Esophagus mucosa (tissue), 1 donor: Measurements from ENCODE around the gene CD80. TPM values are rescaled to one million over a fixed set of nuclear protein-coding genes. Genes with fewer than 3 reads are reported as not detected.
"Not testable (repeated sequence)": the region's sequence is repeated elsewhere in the genome, so short reads cannot be mapped to it uniquely, and the experiment has no call there.

Source experiments
- ATAC-seq: fragments of 200-7000 bp; cut with Tn5 transposase; one replicate; pipeline ENCODE4 v1.9.1; 2020
- total RNA-seq: library from RNA; stranded (reverse); gene quantifications from one replicate; pipeline ENCODE4 v1.2.4, GENCODE V29; 2023
- donor health status: DM: yes; HTN: yes; CAD: no.

The CD80 gene
- 0.08 TPM for total RNA-seq

- peak; percentile 81 for ATAC-seq
These were observed at the start of gene CD80 for GRCh38 chr3:119559441-119559963. CD80 (minus strand) TSS chr3:119559614; CDS start chr3:119557728, 1,886 bp downstream.

DNA sequence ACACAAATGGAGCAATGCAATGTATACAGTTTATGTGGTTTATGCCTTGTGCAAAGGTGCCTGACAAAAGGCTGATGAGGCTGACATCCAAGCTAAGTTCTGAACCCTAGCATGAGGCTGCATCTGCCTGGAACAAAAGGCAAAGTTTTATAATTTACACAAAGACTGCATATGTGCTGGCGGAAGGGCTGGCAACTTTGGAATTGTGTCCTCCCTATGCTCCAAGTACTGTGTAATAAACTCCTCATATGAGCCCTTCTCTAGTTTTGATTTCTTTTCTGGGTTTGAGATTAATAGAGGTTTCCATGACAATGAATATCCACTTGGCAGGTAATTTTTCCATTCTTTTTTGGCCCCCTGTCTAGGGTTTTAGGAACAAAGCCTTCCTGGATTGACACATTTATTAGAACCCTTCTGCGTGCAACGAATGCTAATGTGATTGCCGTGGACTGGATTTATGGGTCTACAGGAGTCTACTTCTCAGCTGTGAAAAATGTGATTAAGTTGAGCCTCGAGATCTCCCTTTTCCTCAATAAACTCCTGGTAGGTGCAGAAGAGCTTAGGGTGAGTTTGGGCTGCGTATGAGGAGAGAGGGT, 49.1 kb upstream of the CD80 start:
- ATAC-seq, result no peak

- ATAC-seq, result no peak
These were observed 45.5 kb upstream of the CD80 start for GRCh38 chr3:119604878-119605277.

- ATAC-seq, result no peak
These were observed 43.3 kb upstream of the CD80 start for GRCh38 chr3:119602676-119603075.

DNA sequence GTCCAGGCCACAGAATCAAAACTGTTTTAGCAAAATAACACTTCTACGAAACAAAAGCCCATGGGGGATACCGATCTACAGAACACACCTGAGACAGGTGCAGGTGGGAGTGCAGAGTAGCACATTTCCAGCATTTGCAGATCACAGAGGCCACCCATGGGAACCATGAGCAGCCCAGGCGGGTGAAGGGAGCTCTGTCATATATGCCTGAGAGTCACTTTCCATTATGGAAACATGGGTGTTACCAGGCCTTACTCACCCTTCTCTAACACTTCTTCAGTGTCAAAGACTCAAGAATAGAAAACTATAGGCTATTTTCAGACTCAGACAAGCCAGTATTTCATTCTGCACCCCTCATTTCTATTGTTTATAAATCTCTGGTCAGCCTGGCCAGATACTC, 41.7 kb upstream of the CD80 start:
- no peak for ATAC-seq

GRCh38 chr3:119600732-119601131, 41.3 kb upstream of the CD80 start:
- ATAC-seq, result peak; percentile 63

DNA sequence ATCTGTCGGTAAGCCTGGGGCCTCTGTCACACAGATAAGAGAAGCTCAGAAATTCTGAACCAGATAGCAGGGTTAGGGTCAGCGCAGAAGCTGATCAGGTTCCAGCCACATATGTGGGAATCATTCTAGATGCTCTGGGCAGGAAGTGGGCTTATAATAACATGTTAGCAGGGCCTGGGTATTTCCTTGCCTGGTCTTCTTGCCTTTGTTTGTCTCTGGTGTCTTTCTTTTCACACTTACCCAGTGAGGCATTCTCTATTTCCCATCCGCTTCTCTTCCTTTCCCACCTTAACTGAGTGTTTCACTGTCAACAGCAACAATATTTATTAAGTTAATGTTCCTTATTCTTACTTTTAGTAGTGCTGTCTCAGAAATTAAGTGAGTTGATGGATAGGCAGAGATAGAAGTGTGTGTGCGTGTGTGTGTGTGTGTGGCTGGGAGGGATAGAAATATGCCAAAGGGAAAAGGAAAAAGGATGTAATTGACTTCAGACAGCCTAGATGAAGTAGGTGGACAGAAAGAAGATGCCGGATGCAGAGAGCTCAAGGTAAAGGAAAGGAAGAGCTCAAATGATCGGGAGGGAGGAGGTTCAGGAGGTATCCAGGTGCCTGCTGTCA, 40.3 kb upstream of the CD80 start:
- no peak for ATAC-seq

GRCh38 chr3:119598410-119599098, 39.1 kb upstream of the CD80 start:
- ATAC-seq, result no peak

- ATAC-seq, result no peak
These were observed 38.3 kb upstream of the CD80 start, which contains the start of gene PLA1A for GRCh38 chr3:119597548-119598288. PLA1A (plus strand) TSS chr3:119597885; CDS start chr3:119597914, 29 bp downstream.

DNA sequence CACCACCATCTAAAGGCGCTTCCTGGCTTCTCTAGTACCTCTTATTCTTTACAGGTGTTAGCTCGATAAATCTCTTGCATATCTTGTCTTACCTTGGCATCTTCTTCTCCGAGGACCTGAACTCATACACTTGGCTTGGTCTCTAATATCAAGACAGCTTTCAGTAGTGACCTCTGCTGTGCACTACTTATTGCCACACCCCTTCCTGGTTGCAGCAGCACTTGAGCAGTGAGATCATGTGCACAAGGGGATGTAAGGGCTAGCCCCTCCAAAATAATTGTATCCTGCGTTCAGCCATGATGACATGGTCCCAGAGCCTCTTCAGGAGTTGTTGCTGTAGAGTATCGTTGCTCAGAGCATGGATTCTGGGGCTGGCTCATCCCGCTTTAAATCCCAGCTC, 37.0 kb upstream of the CD80 start:
- ATAC-seq, result no peak

DNA sequence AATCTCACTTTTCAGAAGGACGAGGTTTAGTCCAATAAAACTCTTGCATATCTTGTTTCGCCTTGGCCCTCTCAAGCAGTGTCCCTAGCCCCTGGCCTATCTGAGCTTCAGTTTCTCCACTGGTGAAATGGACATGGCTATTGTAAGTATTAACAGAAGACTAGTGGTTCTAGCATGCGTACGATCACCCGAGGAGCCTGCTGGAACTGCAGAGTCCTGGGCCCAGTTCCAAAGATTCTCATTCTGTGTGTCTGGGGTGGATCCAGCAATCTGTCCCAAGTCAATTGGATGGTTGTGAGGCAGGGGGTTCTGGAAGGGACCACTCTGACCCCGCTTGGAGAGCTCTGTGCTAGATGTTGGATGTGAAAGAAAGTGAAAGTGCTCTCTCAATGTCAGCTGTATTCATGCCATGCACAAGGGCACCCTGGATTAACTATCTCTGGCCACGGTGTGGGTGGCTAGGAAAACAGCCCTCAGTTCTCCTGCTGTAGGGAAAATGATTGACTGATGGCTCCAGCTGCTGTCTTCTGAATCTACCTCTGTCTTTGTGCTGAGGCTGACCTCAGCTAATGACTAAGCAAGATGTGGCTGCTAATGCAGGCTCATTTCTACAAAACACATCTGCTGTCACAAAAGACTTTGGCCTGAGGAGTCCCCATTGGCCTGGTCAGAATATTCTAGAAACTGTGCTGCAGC, 36.4 kb upstream of the CD80 start:
- ATAC-seq, result no peak

- not testable (repeated sequence) for ATAC-seq
These were observed 35.5 kb upstream of the CD80 start for GRCh38 chr3:119594929-119595328.

DNA sequence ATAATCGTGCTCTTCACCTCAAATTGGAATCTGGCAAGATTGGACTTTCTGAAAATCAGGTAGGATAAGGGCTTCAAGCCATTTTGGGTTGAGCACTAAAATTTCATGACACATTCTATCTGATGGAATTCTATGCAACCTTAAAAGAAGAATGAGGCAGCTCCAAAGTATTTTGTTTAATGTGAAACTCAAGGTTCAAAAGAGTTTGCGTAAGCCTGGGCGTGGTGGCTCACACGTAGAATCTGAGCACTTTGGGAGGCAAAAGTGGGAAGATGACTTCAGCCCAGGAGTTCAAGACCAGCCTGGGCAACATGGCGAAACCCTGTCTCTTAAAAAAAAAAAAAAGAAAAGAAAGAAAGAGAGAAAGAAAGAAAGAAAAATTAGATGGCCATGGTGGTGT, 34.7 kb upstream of the CD80 start:
- no peak for ATAC-seq

GRCh38 chr3:119592861-119593260, 33.4 kb upstream of the CD80 start:
- no peak for ATAC-seq

GRCh38 chr3:119590706-119591105, 31.3 kb upstream of the CD80 start:
- ATAC-seq, result no peak

GRCh38 chr3:119589102-119589773, 29.8 kb upstream of the CD80 start:
- no peak for ATAC-seq

- peak; percentile 15 for ATAC-seq
These were observed 28.7 kb upstream of the CD80 start for GRCh38 chr3:119588112-119588511.

DNA sequence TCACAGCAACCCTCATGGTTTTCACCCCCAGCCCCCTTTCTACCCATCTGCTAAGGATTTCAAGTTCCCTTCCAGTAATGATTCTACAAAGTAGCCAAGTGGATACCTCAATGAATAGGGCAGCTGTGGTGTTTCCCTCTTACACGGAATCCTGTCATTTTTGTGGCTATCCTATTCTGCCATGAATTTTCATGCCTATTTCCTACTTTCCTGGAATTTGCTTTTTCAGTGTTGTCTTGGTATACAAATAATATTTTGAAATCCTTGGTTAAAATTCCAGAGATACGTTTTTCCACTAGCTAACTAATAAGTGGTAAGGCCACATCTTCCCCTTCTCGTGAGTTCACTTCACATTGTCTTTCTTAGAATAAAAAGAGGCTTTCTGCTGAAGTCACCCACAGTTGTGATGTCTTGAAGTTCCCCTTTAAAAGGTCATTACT, 27.3 kb upstream of the CD80 start:
- no peak for ATAC-seq

GRCh38 chr3:119585856-119586570, 26.6 kb upstream of the CD80 start:
- no peak for ATAC-seq

GRCh38 chr3:119585208-119585607, 25.8 kb upstream of the CD80 start:
- ATAC-seq, result no peak

DNA sequence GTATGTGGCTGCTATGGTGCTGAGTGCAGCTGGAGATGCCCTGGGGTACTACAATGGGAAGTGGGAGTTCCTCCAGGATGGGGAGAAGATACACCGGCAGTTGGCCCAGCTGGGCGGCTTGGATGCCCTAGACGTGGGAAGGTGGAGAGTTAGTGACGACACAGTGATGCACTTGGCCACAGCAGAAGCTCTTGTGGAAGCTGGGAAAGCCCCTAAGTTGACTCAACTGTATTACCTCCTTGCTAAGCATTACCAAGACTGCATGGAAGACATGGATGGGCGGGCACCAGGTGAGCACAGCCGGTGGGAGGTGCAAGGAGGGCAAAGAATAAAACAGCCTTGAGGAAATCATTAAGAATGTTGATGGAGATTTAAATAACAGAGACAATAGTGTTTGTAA, 22.8 kb upstream of the CD80 start:
- ATAC-seq, result peak; percentile 19
